Medulla oblongata (tissue), 1 donor: Measurements from ENCODE around the gene SBK2.
"Not testable (repeated sequence)": the region's sequence is repeated elsewhere in the genome, so short reads cannot be mapped to it uniquely, and the experiment has no call there.

Experiments used
- DNase-seq: peaks from one replicate; pipeline ENCODE4 v3.0.0-alpha.2; 2015; ENCODE audit errors: extremely low spot score

Gene SBK2

DNA sequence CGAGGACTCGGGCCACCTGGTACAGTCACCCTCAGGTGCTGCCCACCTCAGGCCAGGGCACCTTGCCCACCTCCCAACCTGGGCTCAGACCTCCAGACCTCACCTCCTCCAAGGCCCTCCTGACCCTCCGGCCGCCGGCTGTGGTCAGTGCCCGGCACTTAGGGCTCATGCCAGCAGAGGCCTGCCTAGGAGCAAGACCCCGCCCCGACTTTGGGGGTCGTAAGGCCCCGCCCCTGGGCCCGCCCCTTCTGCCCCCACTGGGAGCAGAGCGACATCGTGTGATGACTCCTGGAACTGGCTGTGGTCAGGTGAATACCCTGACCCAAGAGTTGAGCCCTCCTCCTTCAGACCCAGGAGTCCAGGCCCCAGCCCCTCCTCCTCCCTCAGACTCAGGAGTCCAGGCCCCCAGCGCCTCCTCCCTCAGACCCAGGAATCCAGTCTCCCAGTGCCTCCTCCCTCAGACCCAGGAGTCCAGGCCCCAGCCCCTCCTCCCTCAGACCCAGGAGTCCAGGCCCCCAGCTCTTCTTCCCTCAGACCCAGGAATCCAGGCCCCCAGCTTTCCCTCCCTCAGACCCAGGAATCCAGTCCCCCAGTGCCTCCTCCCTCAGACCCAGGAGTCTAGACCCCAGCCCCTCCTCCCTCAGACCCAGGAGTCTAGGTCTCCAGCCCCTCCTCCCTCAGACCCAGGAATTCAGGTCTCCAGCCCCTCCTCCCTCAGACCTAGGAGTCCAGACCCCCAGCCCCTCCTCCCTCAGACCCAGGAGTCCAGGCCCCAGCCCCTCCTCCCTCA is at the start of gene SBK2:
Gene SBK2, minus strand, starts transcription at position 183 of the 790 bp plus-strand sequence. CDS start 839 bp downstream, outside the sequence.
- no peak for DNase-seq

GRCh38 chr19:55585658-55586339 is 48.9 kb upstream of the SBK2 start:
- peak; percentile 74 for DNase-seq

DNA sequence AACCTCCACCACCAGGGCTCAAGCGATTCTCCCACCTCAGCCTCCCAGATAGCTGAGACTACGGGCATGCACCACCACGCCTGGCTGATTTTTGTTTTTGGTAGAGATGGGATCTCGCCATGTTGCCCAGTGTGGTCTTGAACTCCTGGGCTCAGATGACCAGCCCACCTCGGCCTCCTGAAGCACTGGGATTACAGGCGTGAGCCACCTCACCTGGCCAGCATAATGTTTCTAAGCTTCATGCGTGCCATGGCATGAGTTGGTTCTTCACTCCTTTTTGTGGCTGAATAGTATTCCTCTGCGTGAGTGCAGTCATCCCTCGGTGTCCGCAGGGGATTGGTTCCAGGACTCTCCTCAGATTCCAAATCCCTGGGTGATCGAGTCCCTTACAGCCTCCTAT is 47.9 kb upstream of the SBK2 start:
- DNase-seq, result no peak

- not testable (repeated sequence) for DNase-seq
These were observed 47.0 kb upstream of the SBK2 start for GRCh38 chr19:55583897-55584296.

DNA sequence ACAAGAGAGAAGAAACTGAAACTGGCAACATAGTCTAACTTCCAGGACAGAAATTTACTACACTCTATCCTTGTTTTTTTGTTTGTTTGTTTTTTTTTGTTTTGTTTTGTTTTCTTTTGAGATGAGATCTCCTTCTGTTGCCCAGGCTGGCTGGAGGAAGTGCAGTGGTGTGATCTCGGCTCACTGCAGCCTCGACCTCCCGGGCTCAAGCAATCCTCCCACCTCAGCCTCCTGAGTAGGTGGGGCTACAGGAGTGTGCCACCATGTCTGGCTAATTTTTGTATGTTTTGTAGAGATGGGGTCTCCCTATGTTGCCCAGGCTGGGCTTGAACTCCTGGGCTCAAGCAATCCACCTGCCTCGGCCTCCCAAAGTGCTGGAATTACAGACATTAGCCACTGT is 45.4 kb upstream of the SBK2 start:
- not testable (repeated sequence) for DNase-seq

- DNase-seq, result no peak
These were observed 44.9 kb upstream of the SBK2 start for GRCh38 chr19:55581823-55582223.

DNA sequence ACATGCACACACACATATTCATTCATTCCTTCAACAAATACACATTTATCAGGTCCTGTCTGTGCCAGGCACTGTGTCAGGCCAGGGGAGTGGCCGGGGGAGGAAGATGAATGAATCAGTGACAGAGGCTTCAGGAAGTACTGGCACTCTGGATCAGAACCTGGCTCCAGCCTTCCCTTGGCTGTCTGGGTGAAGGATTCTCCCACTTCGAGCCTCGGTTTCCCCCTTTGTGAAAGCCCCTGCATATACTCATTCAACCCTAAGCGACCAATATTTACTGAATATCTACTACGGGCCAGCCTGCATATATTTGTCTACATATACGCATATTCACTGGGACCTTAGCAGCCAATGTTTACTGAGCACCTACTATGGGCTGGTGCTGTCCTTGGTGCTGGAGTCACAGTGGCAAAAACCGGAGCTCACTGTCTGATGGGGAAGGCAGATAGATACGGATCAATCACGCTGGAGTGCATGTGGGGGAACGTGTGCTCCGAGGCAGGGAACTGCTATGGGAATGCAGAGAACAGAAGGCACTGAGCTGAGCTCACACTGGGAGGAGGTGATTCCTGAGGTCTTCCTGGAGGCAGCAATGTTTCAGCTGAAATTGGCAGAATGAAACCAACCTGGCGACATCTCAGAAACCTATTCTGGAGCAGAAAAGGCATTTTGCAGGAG is 44.4 kb upstream of the SBK2 start:
- DNase-seq, result no peak

GRCh38 chr19:55580628-55581144 is 43.8 kb upstream of the SBK2 start, which contains the start of gene ZNF579:
TSS of gene ZNF579 (minus strand) at chr19:55580848. CDS start at chr19:55579639, 1,209 bp downstream.
- peak; percentile 89 for DNase-seq

GRCh38 chr19:55579766-55580621 is 43.1 kb upstream of the SBK2 start:
- DNase-seq, result peak; percentile 21

GRCh38 chr19:55578761-55579747 is 42.1 kb upstream of the SBK2 start:
- no peak for DNase-seq

GRCh38 chr19:55578031-55578760 is 41.3 kb upstream of the SBK2 start:
- no peak for DNase-seq

- DNase-seq, result no peak
These were observed 39.8 kb upstream of the SBK2 start for GRCh38 chr19:55576746-55577145.

DNA sequence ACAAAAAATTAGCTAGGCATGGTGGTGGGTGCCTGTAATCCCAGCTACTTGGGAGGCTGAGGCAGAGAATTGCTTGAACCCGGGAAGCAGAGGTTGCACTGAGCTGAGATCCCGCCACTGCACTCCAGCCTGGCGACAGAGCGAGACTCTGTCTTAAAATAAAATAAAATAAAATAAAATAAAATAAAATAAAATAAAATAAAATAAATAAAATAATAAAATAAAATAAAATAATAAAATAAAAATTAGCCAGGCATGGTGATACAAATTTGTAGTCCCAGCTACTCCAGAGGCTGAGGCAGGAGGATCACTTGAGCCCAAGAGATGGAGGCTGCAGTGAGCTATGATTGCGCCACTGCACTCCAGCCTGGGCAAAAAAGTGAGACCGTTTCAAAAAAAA is 37.0 kb upstream of the SBK2 start:
- DNase-seq, result not testable (repeated sequence)

DNA sequence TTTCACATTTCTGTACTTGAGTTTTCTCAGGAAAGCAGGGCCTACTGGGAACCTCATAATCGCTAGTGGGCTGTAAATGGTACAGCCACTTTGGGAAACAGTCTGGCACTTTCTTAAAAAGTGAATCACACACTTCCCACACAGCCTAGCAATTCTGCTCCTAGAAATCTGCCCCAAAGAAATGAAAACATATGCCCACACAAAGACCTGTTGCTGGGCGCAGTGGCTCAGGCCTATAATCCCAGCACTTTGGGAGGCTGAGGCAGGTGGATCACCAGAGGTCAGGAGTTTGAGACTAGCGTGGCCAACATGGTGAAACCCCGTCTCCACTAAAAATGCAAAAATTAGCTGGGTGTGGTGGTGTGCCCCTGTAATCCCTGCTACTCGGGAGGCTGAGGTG is 32.5 kb upstream of the SBK2 start:
- not testable (repeated sequence) for DNase-seq

- DNase-seq, result no peak
These were observed 30.9 kb upstream of the SBK2 start for GRCh38 chr19:55567708-55568328.

DNA sequence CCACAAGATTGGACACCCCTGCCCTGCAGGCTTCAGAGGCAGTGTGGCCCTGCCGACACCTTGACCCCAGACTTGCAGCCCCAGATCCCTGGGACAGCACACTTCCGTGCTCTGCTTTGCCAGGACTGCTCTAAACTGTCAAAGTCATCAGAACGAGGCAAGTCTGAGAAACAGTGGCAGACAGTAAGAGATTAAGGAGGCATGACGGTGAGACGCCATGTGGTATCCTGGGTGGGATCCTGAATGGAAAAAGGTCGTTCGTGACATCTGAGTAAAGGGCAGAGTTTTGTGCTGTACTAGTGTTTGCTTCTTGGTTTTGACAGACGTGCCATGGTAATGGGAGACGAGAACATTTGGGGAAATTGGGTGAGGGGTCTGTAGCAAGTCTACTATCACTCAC is 29.9 kb upstream of the SBK2 start:
- no peak for DNase-seq

- no peak for DNase-seq
These were observed 26.3 kb upstream of the SBK2 start for GRCh38 chr19:55563261-55563690.

- DNase-seq, result no peak
These were observed 22.8 kb upstream of the SBK2 start for GRCh38 chr19:55559684-55560083.

- DNase-seq, result no peak
These were observed 17.8 kb upstream of the SBK2 start for GRCh38 chr19:55554741-55555152.
